GM21423 (cell line): Measurements from ENCODE around the gene FBXO42.
A peak's percentile ranks its signal among the peaks of the same experiment; 100 is the strongest.
"Not testable (repeated sequence)": the region's sequence is repeated elsewhere in the genome, so short reads cannot be mapped to it uniquely, and the experiment has no call there.

ENCODE experiments used
- ATAC-seq: cut with Tn5 transposase; IDR thresholded peaks from one replicate; pipeline ENCODE4 v1.9.1; 2021; ENCODE audit warnings: mild to moderate bottlenecking, moderate library complexity; ENCODE audit not compliant: unreplicated experiment

The FBXO42 gene

DNA sequence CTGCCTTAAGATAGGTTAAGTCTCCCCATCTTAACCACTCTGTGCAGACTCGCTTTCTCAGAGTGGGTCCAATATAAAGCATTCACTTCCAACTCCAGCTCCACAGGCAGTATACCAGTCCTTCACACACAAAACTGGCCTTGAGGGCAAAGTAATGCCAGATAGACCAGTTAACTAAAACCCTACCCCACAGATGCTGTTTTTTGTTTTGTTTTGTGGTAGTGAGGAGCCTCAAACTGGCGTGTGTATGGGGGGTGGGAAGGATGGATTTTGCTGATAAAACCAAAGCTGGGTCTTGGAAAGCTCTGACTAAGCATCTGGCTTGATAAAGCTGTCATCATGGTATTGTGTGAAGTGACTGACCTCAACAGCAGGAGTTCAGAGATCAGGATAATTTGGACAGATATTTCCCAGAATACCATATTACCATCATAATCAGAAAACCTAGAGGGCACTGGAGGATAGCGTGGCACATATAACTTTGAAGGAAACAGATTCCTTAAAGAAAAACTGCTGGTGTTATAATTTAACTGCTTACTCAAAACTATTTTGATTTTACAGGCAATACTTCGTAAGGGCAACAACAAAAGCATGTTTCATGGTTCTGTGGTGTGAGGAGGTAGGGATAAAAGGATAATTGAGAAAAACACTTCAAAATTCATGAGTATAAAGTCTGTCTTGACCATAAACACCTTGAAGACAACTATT lies 85.7 kb downstream of the FBXO42 start:
- ATAC-seq = no peak

DNA sequence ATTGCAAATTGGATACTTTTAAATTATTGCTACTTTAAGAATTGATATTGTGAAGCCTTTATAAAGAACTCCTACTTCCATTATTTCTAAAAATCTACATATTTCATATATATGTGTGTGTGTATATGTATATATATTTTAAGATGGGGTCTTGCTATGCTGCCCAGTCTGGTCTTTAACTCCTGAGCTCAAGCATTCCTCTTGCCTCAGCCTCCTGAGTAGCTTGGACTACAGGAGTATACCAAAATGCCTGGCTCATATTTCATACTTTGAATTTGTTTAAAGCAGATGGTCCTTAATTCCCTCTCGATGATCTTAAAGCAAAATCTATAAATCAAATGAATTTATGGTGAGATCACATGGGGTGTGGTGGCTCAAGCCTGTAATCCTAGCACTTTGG lies 90.2 kb downstream of the FBXO42 start:
- no peak for ATAC-seq

DNA sequence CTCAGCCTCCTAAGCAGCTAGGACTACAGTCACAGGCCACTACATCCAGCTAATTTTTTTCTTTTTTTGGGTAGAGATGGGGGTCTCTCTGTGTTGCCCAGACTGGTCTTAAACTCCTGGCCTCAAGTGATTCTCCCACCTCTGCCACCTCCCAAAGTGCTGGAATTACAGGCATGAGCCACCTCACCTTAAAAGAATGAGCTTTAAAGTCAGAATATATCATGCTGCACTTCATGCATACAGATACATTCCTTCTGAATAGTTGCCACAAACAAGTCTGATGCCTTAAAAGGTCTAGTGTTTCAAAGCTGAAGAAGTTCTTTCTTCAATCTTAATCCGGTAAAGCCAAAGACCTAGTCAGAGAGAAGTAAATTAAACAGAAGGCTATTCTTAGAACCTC lies 91.5 kb downstream of the FBXO42 start:
- ATAC-seq = no peak

DNA sequence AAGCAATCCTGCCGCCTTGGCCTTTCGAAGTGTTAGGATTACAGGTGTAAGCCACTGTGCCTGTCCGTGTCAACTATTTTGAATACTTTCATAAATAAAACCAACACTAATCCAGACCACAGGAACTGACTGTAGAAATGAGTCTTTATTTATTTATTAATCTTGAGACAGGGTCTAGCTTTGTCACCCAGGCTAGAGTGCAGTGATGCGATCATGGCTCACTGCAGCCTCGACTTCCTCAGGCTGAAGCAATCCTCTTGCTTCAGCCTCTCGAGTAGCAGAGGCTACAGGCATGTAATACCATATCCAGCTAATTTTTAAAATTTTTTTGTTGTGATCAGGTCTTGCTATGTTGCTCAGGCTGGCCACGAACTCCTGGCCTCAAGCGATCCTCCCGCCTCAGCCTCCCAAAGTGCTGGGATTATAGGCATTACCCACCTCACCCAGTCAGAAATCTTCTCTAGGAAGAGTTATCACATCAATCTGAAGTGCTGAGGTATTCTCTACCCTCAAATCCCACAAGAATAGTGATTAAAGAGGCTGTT lies 93.6 kb downstream of the FBXO42 start:
- ATAC-seq = no peak

DNA sequence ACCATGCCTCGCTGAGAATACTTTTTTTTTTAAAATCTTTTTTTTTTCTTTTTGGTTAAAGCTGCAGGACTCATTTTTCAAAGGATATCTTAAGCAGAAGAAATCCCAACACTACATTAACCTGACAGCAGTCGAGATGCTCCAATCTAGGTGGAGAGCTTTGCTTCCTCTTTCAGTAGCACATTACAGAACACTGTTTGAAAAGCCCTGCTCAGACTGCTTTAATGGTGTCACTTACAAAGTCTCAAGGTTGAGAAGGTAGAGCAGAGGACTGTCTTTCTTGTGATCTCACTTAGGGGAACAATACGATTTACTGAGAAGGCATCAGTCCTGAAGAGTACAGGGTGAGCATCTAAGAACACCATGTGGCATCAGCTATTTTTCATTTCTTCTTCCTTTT lies 94.3 kb downstream of the FBXO42 start:
- ATAC-seq = no peak

DNA sequence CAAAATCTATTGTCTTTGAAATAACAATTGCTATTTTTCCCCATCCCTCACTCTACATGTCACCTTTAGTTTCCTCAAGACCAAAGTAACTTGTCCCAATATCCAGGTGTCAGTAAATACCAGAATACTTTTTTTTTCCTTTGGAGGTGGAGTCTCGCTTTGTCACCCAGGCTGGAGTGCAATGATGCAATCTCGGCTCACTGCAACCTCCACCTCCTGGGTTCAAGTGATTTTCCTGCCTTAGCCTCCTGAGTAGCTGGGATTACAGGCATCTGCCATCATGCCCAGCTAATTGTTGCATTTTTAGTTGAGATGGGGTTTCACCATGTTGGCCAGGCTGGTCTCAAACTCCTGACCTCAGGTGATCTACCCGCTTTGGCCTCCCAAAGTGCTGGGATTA lies 94.7 kb downstream of the FBXO42 start:
- ATAC-seq = not testable (repeated sequence)

DNA sequence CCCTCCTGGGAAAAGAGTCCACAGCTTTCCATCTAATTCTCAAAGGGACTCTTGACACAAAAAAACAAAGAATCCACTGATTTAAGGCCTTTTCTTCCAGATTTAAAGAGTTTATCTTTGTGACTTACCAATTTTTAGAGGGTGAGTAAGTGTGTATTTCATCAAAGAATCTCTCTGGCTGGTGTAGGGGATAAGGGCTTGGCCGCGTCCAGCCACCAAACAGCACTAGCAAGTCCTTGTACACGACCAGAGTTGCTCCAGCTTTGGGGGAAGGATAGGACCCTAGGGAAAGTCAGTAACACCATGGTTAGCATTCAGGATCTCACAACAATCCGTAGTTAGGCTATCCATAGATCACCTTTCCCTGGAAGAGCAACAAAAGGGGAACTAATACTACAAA lies 95.8 kb downstream of the FBXO42 start:
- no peak for ATAC-seq

DNA sequence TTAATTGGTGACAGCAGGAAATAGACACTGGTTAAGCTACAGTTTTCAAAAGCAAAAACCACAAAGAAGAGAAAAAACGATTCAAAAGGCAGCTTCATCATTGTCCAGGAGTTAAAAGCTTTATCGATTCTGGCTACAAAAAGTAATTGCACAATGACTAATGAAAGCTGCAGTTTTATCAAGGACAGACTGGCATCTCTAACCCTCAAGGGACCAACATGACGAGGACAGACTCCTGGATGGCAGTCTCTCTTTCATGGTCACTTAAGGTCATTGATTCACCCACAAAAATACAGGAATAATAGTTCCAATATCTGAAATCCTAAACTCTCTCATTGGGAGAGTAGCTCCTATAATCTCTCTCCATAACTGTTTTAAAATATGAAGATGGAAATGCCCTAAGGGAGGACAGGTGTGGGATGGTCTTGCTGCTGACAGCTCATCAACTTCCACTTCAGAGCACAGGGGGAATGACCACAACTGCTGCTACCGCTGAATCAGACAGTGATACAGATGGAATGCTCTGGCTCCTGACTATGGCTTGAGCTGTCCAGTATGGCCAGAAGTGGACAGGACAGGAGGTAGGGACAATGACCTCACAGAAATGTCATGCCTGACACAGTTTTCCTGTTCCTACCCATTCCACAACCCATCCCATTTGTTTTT lies 97.9 kb downstream of the FBXO42 start:
- ATAC-seq = no peak

DNA sequence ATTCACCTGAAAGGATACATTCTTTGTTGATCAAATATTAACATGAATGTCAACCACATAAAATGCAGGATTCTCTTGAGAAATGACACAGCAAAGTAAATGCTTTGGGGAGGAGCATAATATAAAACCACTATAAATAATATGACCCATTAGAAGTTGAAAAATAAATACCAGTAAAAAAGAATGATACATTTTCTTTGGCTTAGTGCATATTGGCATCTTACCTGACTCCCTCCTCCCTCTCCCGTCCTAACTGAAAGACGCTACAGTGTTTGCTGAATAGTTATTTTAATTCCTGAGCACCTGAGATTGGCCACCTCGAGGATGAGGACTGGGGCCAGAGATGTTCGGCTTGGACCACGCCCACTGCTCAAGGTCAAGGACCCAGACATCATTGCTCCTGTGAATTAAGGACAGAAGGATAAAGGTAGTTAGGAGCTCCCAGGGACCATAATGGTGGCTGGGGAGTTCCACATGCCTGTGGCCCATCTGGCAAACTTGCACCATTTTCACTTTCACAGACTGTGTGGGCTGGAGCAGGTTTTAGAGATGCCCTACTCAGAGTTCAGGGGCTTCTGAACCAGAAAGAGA lies 98.9 kb downstream of the FBXO42 start:
- no peak for ATAC-seq

DNA sequence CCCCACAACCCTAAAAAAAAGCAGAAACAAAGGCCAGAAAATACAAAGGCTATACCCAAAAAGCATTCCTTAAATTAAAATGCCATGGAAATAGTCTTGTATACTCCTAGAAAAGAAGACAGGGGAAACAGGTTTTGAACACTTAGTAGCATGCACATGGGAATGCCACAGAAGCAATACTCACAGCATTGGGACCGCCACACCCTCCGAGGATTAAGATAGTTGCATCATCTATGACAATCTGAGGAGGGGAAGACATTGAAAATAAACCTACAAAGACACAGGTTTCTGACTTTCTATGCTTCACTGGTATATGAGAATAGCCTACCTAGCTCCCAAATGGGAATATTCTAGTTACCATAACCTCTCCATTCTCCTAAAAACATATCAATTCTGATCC lies 99.4 kb downstream of the FBXO42 start:
- ATAC-seq = no peak

DNA sequence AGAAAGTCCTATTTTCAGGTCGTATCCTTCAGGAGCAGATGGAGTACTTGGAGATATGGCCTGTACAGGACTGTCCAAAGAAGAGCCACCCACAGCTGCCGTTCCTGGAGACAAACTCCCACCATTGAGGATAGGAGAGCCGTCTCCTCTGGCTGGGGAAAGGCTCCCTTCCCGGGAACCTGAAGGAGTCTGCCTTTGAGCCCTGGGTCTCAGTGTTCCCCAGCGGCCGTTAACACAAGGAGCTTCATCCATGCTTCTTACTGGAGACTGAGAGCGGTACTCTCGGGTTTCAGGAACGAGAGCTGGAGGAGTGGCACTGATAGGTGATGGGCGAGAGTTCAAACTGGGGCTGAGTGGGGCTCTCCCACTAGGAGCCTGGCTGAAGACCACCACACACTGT lies 100.9 kb downstream of the FBXO42 start:
- ATAC-seq = no peak

DNA sequence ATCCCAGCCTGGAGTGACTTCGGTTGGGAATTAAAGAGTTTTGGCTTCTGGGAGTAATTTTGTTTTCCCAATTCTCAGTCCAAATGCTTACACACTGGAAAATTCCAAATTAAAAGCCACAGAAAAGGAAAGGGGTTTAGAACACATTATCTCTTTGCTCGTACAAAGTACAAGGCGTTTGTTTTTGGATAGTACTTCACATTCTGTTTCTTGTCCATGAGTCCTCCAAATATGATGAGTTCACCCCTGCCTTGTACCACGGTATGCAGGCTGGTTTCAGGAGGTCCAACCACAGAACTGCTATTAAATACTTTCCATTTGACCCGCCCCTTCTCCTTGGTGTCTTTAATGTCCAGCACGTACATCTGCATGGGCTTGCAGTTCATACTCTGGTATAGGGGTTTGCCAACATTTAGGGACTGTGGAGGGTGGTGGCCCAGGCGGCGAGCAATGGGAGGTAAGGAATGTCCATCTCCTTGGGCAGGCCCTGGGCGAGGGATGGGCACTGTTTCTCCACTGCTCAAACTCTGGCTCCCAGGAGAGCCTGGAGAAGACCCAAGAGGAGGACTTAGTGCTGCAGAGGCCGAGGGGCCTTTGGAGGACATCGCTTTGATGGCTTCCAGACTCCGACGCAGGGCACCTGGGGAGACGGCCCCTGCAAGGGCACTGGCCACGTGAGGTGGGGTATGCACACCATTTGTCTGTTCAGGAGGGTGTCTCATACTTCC lies 101.6 kb downstream of the FBXO42 start:
- no peak for ATAC-seq

DNA sequence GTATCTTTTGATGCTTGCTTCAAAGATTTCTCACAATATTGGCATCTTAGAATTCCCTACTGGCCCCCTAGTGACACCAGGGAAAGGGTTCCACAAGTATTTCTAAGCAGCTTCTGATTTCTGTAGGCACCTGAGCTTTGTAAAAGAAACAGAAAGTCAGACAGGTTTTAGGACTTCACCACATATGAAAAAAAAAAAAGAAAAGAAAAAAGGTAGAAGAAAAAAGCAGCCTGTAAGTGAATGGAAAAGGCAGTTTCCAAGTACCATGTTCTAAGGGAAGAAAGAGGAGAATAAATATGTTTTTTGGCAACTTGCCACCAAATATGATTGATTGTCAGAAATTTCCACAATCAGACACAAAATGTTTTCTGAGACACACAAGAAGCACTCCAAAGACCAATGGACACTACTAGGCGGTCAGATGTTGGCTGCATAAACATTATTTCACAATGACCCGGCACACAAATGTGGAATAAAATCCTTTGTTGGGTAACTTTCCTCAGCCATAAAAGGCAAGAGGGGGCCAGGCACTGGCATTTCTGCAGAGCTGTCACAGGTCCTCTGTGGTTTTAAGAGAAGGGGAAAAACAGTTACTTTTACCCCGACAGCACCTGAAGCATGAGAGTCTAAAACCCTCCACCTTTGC lies 102.6 kb downstream of the FBXO42 start:
- no peak for ATAC-seq

DNA sequence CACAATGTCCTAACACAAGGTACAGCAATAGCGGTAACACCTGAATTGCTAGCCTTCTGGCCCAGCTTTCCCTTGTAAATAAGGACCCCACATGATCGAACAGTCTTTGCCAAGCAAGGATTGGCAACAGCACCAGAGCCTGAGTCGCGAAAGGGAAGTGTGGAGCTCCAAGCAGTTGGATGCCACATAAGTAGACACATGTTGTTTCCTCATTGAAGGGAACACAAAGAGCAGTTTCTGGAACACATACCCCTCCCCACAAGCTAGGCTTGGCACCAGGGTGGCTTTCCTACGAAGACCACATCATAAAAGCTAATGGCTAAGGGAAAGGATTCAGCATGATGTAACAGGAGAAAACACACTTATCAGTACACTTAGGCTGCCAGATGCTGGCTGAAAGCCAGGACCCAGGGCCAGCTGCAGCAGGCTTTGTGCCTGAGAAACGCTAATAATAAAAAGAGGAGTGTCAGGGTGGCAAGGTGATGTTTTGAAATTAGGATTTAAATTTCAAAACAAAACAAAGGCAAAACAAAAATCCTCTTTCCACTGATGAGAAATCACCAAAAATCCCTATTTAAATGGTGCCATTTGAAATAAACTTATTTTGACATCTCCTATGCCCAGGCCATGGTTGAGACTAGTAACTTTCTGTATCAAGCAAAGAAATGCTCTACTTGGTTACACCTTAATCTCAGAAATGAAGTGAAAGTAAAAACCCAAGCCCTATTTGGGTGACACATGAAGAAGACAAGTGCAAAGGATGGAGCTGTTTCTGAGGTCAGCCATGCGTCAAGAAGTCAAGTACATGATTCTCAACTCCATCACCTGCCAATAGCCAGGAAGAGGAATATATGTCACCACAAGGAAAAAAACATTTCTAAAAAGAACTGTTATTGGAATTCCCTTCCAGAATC lies 103.4 kb downstream of the FBXO42 start:
- ATAC-seq = peak; percentile 46

DNA sequence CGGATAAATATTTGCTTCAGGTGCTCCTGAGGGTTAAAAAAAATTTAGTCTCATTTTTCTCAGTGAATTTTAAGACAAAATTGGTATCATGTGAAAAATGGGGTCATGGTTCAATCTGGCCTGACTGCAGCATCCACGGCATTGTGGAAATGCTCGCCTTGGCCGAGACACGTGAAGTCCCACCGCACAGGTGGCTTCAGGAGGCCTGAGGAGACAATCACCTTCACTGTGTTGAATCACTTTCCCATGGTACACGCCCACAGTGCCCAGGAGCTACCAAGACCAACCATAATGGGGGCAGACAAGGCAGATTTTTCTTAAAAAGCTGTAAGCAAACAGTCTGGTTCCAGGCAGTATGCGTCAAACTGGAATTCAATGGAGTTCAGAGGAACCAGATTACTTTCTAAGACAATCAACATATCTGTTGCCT lies 104.3 kb downstream of the FBXO42 start:
- ATAC-seq = no peak

DNA sequence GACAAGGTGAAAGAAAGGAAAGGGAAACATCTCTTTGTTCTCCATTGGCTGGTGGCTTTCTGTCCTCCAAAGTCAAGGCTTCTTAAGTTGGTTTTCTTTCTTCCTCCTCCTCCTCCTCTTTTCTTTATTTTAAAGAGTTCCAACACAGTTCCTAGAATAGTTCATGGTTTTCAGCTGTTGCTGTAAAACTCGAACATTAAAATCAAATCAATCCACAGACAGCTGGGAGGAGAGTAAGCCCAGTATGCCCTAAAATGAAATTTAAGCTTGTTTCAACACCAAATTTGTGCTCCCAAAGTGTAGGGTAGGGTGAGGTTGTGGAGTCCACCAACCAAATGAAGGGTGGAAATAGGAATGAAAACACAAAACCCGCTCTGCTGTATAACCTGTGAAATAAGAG lies 104.8 kb downstream of the FBXO42 start:
- no peak for ATAC-seq

DNA sequence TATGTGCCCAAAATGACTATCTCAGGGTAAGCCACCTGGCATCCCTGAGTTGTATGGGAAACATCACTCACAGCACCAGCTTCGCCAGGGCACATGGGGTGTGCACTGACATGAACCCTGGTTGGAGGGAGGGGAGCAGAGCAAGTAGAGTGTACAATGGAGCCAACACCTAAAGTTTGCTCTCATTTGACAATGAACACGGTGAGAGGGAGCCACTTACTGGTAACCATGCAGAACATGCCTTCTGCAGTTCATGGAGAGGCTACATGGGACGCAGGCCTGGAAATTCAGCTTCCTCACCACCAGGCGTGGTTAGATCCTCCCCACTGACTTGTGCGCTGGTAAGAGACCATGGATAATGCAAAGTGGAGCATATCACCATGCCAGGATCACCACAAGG lies 105.3 kb downstream of the FBXO42 start:
- ATAC-seq = no peak

DNA sequence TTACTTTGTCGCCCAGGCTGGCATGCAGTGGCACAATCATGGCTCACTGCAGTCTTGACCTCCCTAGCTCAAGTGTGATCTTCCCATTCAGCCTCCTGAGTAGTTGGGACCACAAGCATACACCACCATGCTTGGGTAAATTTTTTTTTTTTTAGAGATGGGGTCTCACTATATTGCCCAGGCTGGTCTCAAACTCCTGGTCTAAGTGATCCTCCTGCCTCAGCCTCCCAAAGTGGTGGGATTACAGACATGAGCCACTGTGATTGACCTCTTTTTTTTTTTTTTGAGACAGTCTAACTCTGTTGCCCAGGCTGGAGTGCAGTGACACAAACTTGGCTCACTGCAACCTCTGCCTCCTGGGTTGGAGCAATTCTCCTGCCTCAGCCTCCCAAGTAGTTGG lies 106.0 kb downstream of the FBXO42 start:
- ATAC-seq = not testable (repeated sequence)

DNA sequence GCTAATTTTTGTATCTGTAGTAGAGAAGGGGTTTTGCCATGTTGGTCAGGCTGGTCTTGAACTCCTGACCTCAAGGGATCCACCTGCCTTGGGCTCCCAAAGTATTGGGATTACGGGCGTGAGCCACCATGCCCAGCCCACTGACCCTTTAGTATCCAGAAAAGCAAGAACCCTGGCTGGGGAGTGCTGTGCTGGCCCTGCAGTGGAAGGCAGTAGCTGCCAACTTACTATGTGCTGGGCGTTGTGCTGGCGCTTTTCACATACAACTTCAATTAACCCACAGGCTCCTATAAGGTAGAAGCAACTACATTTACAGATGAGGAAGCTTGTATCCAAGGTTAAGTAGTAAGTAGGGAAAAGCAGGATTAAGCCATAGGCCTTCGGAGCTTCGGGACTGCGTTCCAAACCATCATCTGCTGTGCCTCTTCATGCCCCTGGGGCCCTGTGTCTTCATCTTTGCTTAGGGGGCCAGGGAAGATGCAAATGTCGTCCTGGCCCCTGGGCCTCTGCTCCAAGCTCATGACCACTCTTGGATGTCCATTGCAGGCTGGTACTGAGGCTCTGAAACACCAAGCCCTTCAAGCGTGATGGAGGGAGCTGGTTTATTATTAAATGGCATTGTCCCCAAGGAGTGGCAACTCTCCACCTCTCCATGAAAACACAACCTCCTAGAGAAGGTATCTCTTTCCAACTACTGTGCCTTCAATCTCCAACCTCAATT lies 106.6 kb downstream of the FBXO42 start:
- ATAC-seq = no peak
